ENCODE measurements around the gene DTNB. TPM values are rescaled to one million over a fixed set of nuclear protein-coding genes. Genes with fewer than 3 reads are reported as not detected.

Gene DTNB
- total and polyA plus RNA-seq, 10 of the 15 experiments (the other 5 are each of a cell fraction or from before 2014, with no cell fraction given), result 4.5 to 30.6 (median 11.9) TPM

DNA sequence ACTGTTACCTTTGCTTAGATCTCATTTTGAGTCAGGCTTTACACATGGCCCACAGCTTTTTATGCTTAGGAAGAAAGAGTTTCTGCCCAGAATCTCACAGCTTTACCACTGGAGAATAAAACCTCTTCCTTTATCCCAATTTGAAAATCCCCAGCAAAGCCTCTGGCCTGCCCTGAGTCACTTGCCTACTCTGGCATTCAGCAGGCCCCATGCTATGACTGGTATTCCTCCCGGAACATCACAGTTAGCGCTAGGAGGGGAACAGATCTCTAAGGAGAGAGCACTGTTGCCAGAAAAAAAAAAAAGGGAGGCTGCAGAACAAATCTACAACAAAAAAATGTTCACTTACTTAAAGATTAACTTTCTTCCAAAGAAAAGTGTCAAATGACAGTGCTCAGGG, 178.8 kb downstream of the DTNB start:
- no TSS peak for BruUV-seq (replicated peaks)
- no peak overlapping the region for H3K4me2 ChIP-seq (ENCODE audit: control insufficient read depth, insufficient read depth)
- H3K27me3 ChIP-seq (replicated peaks in 1 of 2; ENCODE audit: control insufficient read depth in 2 of 2, insufficient read depth in 2 of 2, low read length in 1 of 2), result no peaks in the 10 kb centered on the region
- H3K36me3 ChIP-seq (ENCODE audit: control insufficient read depth in 2 of 2, insufficient read depth in 2 of 2, low read length in 1 of 2), result no peaks in the 10 kb centered on the region
- CTCF ChIA-PET, result no interaction called here
- in situ Hi-C loops (cut with MboI) (no loop called here), intact Hi-C loops (cut with micrococcal nuclease; ENCODE audit: unreplicated experiment) (loop anchor here (5.0 kb wide), 1 partner anchor 72 kb away; no protein-coding TSS in a partner anchor)
- ATAC-seq (no peak), FAIRE-seq (no peak), DNase-seq (ENCODE audit: low read depth, low spot score) (no peak)
- H3K9ac ChIP-seq (ENCODE audit: control insufficient read depth, insufficient read depth, low read length), result no peak overlapping the region
- H3K4me3 ChIP-seq, result no peak overlapping the region
- no peaks in the 10 kb centered on the region for H4K20me1 ChIP-seq (ENCODE audit: control insufficient read depth, insufficient read depth)
- no peak overlapping the region for H2AFZ ChIP-seq (ENCODE audit: control insufficient read depth, low read depth, low read length)
- SMC1A ChIA-PET (ENCODE audit: uncharacterized antibody, unreplicated experiment), result interaction anchor here (1.9 kb wide), 1 partner anchor 11 kb away, joined by 11 read pairs; no protein-coding TSS in a partner anchor
- WGBS (ENCODE audit: insufficient coverage, insufficient replicate concordance, low lambda C conversion rate, missing lambda C conversion rate), result 100% methylated on average over 2 of the region's 2 CpGs
- no peaks in the 10 kb centered on the region for H3K79me2 ChIP-seq (ENCODE audit: control insufficient read depth, insufficient read depth, low read length)
- POLR2A ChIA-PET, result interaction anchor here (1.0 kb wide), 1 partner anchor 41 kb away, joined by 3 read pairs; no protein-coding TSS in a partner anchor
- H3K27ac ChIP-seq (ENCODE audit: control insufficient read depth, insufficient read depth), result no peak overlapping the region
- H3K4me1 ChIP-seq (ENCODE audit: control insufficient read depth, insufficient read depth, low read length), result peaks cover 15% of the 10 kb centered on the region
- H3K9me3 ChIP-seq (replicated peaks; ENCODE audit: control insufficient read depth, insufficient read depth, low read length), result no peaks in the 10 kb centered on the region
- TF ChIP-seq, protein P1, sequence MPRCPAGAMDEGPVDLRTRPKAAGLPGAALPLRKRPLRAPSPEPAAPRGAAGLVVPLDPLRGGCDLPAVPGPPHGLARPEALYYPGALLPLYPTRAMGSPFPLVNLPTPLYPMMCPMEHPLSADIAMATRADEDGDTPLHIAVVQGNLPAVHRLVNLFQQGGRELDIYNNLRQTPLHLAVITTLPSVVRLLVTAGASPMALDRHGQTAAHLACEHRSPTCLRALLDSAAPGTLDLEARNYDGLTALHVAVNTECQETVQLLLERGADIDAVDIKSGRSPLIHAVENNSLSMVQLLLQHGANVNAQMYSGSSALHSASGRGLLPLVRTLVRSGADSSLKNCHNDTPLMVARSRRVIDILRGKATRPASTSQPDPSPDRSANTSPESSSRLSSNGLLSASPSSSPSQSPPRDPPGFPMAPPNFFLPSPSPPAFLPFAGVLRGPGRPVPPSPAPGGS (IDR thresholded peaks at IDR 0.05; ENCODE audit: borderline replicate concordance, insufficient read depth, low read depth, low read length, poor library complexity, severe bottlenecking), result no peak
- TF ChIP-seq, protein P2, sequence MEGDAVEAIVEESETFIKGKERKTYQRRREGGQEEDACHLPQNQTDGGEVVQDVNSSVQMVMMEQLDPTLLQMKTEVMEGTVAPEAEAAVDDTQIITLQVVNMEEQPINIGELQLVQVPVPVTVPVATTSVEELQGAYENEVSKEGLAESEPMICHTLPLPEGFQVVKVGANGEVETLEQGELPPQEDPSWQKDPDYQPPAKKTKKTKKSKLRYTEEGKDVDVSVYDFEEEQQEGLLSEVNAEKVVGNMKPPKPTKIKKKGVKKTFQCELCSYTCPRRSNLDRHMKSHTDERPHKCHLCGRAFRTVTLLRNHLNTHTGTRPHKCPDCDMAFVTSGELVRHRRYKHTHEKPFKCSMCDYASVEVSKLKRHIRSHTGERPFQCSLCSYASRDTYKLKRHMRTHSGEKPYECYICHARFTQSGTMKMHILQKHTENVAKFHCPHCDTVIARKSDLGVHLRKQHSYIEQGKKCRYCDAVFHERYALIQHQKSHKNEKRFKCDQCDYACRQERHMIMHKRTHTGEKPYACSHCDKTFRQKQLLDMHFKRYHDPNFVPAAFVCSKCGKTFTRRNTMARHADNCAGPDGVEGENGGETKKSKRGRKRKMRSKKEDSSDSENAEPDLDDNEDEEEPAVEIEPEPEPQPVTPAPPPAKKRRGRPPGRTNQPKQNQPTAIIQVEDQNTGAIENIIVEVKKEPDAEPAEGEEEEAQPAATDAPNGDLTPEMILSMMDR (IDR thresholded peaks at IDR 0.05 in 2 of 3, conservative IDR thresholded peaks at IDR 0.05 in 1 of 3; ENCODE audit: control insufficient read depth in 2 of 3, extremely low read depth in 1 of 3, insufficient read depth in 1 of 3, low read depth in 3 of 3, low read length in 3 of 3), result no peak
- TF ChIP-seq, protein P3, sequence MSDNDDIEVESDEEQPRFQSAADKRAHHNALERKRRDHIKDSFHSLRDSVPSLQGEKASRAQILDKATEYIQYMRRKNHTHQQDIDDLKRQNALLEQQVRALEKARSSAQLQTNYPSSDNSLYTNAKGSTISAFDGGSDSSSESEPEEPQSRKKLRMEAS (IDR thresholded peaks at IDR 0.05; ENCODE audit: low read depth, low read length), result no peak
- TF ChIP-seq, protein P4, sequence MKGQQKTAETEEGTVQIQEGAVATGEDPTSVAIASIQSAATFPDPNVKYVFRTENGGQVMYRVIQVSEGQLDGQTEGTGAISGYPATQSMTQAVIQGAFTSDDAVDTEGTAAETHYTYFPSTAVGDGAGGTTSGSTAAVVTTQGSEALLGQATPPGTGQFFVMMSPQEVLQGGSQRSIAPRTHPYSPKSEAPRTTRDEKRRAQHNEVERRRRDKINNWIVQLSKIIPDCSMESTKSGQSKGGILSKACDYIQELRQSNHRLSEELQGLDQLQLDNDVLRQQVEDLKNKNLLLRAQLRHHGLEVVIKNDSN (IDR thresholded peaks at IDR 0.05; ENCODE audit: borderline replicate concordance, extremely low read length, insufficient read depth, low read depth, low read length), result no peak
- TF ChIP-seq MTA3 (IDR thresholded peaks at IDR 0.05; ENCODE audit: borderline replicate concordance, low read length) (no peak), NR2C2 (IDR thresholded peaks at IDR 0.05; ENCODE audit: borderline replicate concordance, control insufficient read depth, insufficient read length, low read depth) (no peak), SP1 (IDR thresholded peaks at IDR 0.05; ENCODE audit: low read depth, low read length) (no peak), SUZ12 (IDR thresholded peaks at IDR 0.05; ENCODE audit: unreplicated experiment) (no peak), PAX8 (IDR thresholded peaks at IDR 0.05) (no peak)
- TF ChIP-seq, protein P5, sequence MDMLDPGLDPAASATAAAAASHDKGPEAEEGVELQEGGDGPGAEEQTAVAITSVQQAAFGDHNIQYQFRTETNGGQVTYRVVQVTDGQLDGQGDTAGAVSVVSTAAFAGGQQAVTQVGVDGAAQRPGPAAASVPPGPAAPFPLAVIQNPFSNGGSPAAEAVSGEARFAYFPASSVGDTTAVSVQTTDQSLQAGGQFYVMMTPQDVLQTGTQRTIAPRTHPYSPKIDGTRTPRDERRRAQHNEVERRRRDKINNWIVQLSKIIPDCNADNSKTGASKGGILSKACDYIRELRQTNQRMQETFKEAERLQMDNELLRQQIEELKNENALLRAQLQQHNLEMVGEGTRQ (IDR thresholded peaks at IDR 0.05; ENCODE audit: borderline replicate concordance, low read depth, low read length), result no peak
- RAD21 ChIA-PET (ENCODE audit: unreplicated experiment), result no interaction called here

Data from GM12878 (cell line).